Mesendoderm (in vitro differentiated cells): ENCODE results near the gene FLT3LG.

ENCODE experiments used
- DNase-seq: peaks from one replicate; pipeline ENCODE4 v3.0.0; 2013
- H2AK5ac ChIP-seq: 2 replicates; pipeline ENCODE4 v1.6.1; 2013; ENCODE audit warnings: low read length, inconsistent platforms
- H2BK120ac ChIP-seq: 2 replicates; pipeline ENCODE4 v1.6.1; 2013; ENCODE audit warnings: low read depth, mild to moderate bottlenecking, low read length, moderate library complexity, mixed read lengths
- H2BK15ac ChIP-seq: replicated peaks from 2 replicates; pipeline ENCODE4 v1.6.1; 2013; ENCODE audit warnings: low read depth, mild to moderate bottlenecking, moderate library complexity
- H2BK5ac ChIP-seq: 2 replicates; pipeline ENCODE4 v1.6.1; 2013; ENCODE audit warnings: low read length, inconsistent platforms
- H3K18ac ChIP-seq: 2 replicates; pipeline ENCODE4 v1.6.1; 2013; ENCODE audit warnings: mild to moderate bottlenecking, low read length, mixed read lengths
- H3K23ac ChIP-seq: one replicate; pipeline ENCODE4 v1.6.1; 2013; ENCODE audit warnings: low read length
- H3K27ac ChIP-seq: 2 replicates; pipeline ENCODE4 v1.5.1; 2013; ENCODE audit warnings: low read depth, mild to moderate bottlenecking, inconsistent platforms, low read length, moderate library complexity
- H3K27me3 ChIP-seq: 2 replicates; pipeline ENCODE4 v1.6.1; 2013; ENCODE audit warnings: low read length, control low read depth, mild to moderate bottlenecking, inconsistent platforms; ENCODE audit not compliant: insufficient read depth, poor library complexity
- H3K36me3 ChIP-seq: 2 replicates; pipeline ENCODE4 v1.6.1; 2013; ENCODE audit warnings: low read length, inconsistent platforms; ENCODE audit not compliant: control insufficient read depth, insufficient read depth
- H3K4ac ChIP-seq: one replicate; pipeline ENCODE4 v1.6.1; 2013; ENCODE audit warnings: low read depth, mild to moderate bottlenecking, low read length, moderate library complexity
- H3K4me1 ChIP-seq: 2 replicates; pipeline ENCODE4 v1.6.1; 2013; ENCODE audit warnings: low read depth, low read length, inconsistent platforms; ENCODE audit not compliant: control insufficient read depth
- H3K4me2 ChIP-seq: 2 replicates; pipeline ENCODE4 v1.6.1; 2013; ENCODE audit warnings: low read length
- H3K4me3 ChIP-seq: 2 replicates; pipeline ENCODE4 v1.5.1; 2013; ENCODE audit warnings: mild to moderate bottlenecking, low read length
- H3K56ac ChIP-seq: one replicate; pipeline ENCODE4 v1.6.1; 2013; ENCODE audit warnings: low read length
- H3K79me1 ChIP-seq: 2 replicates; pipeline ENCODE4 v1.6.1; 2013; ENCODE audit warnings: low read length, inconsistent platforms
- H3K79me2 ChIP-seq: 2 replicates; pipeline ENCODE4 v1.6.1; 2013; ENCODE audit warnings: mild to moderate bottlenecking, low read length; ENCODE audit not compliant: control insufficient read depth, insufficient read depth
- H3K9ac ChIP-seq: 2 replicates; pipeline ENCODE4 v1.6.1; 2013; ENCODE audit warnings: low read length, inconsistent platforms
- H4K5ac ChIP-seq: one replicate; pipeline ENCODE4 v1.6.1; 2013; ENCODE audit warnings: low read length
- H4K8ac ChIP-seq: one replicate; pipeline ENCODE4 v1.6.1; 2013; ENCODE audit warnings: low read depth, mild to moderate bottlenecking, control low read depth, low read length, moderate library complexity
- WGBS: extraction: QIAGEN DNeasy Blood & Tissue Kit; methylation state at CpG from one replicate; pipeline ENCODE4 v1.1.7; 2013; ENCODE audit warnings: low lambda C conversion rate, missing lambda C conversion rate; ENCODE audit not compliant: insufficient coverage; ENCODE audit errors: extremely low coverage; 5-methylcytosine and 5-hydroxymethylcytosine counted together

Gene FLT3LG

GRCh38 chr19:49438261-49438660 lies 35.8 kb upstream of the FLT3LG start:
- Histone ChIP-seq H2BK120ac (no peak overlapping the region), H3K79me1 (no peaks in the 10 kb centered on the region), H2BK15ac (no peak overlapping the region), H3K4ac (no peak overlapping the region), H3K4me3 (no peak overlapping the region), H3K27ac (no peak overlapping the region), H3K4me2 (no peak overlapping the region), H3K79me2 (no peaks in the 10 kb centered on the region), H4K8ac (no peak overlapping the region), H3K36me3 (no peaks in the 10 kb centered on the region), H3K27me3 (peaks cover 39% of the 10 kb centered on the region), H4K5ac (no peak overlapping the region), H3K4me1 (peaks cover 2% of the 10 kb centered on the region), H3K23ac (no peak overlapping the region), H2BK5ac (no peak overlapping the region), H3K56ac (no peak overlapping the region), H2AK5ac (no peak overlapping the region), H3K9ac (no peak overlapping the region), H3K18ac (no peak overlapping the region)
- DNase-seq = no peak
- WGBS = no CpG with 5 or more reads among the region's 6 CpGs

GRCh38 chr19:49439836-49440235 lies 34.2 kb upstream of the FLT3LG start:
- no peak overlapping the region for H3K4me3 ChIP-seq
- no peaks in the 10 kb centered on the region for H3K36me3 ChIP-seq
- no peak overlapping the region for H4K5ac ChIP-seq
- H2BK5ac ChIP-seq = no peak overlapping the region
- H3K27ac ChIP-seq = no peak overlapping the region
- no CpG with 5 or more reads among the region's 6 CpGs for WGBS
- H3K4me1 ChIP-seq = peaks cover 2% of the 10 kb centered on the region
- H3K23ac ChIP-seq = no peak overlapping the region
- no peak overlapping the region for H2BK15ac ChIP-seq
- H3K79me1 ChIP-seq = no peaks in the 10 kb centered on the region
- no peak overlapping the region for H2AK5ac ChIP-seq
- H4K8ac ChIP-seq = no peak overlapping the region
- no peak overlapping the region for H3K4ac ChIP-seq
- no peak overlapping the region for H3K56ac ChIP-seq
- no peak overlapping the region for H2BK120ac ChIP-seq
- no peak overlapping the region for H3K18ac ChIP-seq
- no peak overlapping the region for H3K4me2 ChIP-seq
- H3K9ac ChIP-seq = no peak overlapping the region
- H3K79me2 ChIP-seq = no peaks in the 10 kb centered on the region
- peaks cover 36% of the 10 kb centered on the region for H3K27me3 ChIP-seq
- DNase-seq = no peak

- no peak overlapping the region for H3K4me2 ChIP-seq
- no peak overlapping the region for H3K4me3 ChIP-seq
- H3K79me1 ChIP-seq = no peaks in the 10 kb centered on the region
- WGBS = no CpG with 5 or more reads among the region's 19 CpGs
- H3K9ac ChIP-seq = no peak overlapping the region
- H3K27me3 ChIP-seq = peaks cover 36% of the 10 kb centered on the region
- H3K23ac ChIP-seq = no peak overlapping the region
- no peak overlapping the region for H4K5ac ChIP-seq
- H3K36me3 ChIP-seq = no peaks in the 10 kb centered on the region
- H3K79me2 ChIP-seq = no peaks in the 10 kb centered on the region
- no peak overlapping the region for H2BK120ac ChIP-seq
- H3K18ac ChIP-seq = no peak overlapping the region
- H3K4me1 ChIP-seq = peaks cover 2% of the 10 kb centered on the region
- no peak overlapping the region for H3K27ac ChIP-seq
- H2BK5ac ChIP-seq = no peak overlapping the region
- no peak overlapping the region for H4K8ac ChIP-seq
- no peak overlapping the region for H3K56ac ChIP-seq
- no peak overlapping the region for H3K4ac ChIP-seq
- H2BK15ac ChIP-seq = no peak overlapping the region
- no peak overlapping the region for H2AK5ac ChIP-seq
- DNase-seq = no peak
These were observed 33.4 kb upstream of the FLT3LG start for GRCh38 chr19:49440439-49441209.

- Histone ChIP-seq H2BK120ac (no peak within 1 kb of the TSS), H3K4me1 (peaks cover 2% of the 10 kb centered on the region), H3K79me1 (no peaks in the 10 kb centered on the region), H3K4me2 (peak within 1 kb of the TSS; percentile 35), H3K36me3 (no peaks in the 10 kb centered on the region), H3K23ac (no peak within 1 kb of the TSS), H3K79me2 (no peaks in the 10 kb centered on the region), H3K27ac (no peak within 1 kb of the TSS), H4K5ac (no peak within 1 kb of the TSS), H3K9ac (no peak within 1 kb of the TSS), H3K18ac (no peak within 1 kb of the TSS), H3K56ac (peak within 1 kb of the TSS; percentile 18), H3K4me3 (no peak within 1 kb of the TSS), H2BK5ac (no peak within 1 kb of the TSS), H2BK15ac (no peak within 1 kb of the TSS), H2AK5ac (no peak within 1 kb of the TSS), H3K4ac (no peak within 1 kb of the TSS), H3K27me3 (peaks cover 36% of the 10 kb centered on the region), H4K8ac (no peak within 1 kb of the TSS)
- peak; percentile 68 for DNase-seq
- no CpG with 5 or more reads among the region's 56 CpGs for WGBS
These were observed 32.6 kb upstream of the FLT3LG start, which contains the start of gene SLC17A7 for GRCh38 chr19:49441210-49441959. Gene SLC17A7 (minus strand): TSS chr19:49441527. CDS start chr19:49441379, 148 bp downstream.

GRCh38 chr19:49441960-49442350 lies 32.1 kb upstream of the FLT3LG start:
- Histone ChIP-seq H3K4ac (no peak overlapping the region), H3K4me3 (no peak overlapping the region), H3K79me1 (no peaks in the 10 kb centered on the region), H3K18ac (no peak overlapping the region), H4K5ac (no peak overlapping the region), H3K23ac (no peak overlapping the region), H4K8ac (no peak overlapping the region), H3K4me1 (peaks cover 2% of the 10 kb centered on the region), H3K36me3 (peaks cover 3% of the 10 kb centered on the region), H3K56ac (no peak overlapping the region), H3K9ac (no peak overlapping the region), H3K79me2 (no peaks in the 10 kb centered on the region), H2AK5ac (no peak overlapping the region), H2BK15ac (no peak overlapping the region), H3K27ac (no peak overlapping the region), H2BK120ac (no peak overlapping the region), H3K27me3 (peaks cover 34% of the 10 kb centered on the region), H3K4me2 (no peak overlapping the region), H2BK5ac (no peak overlapping the region)
- WGBS = no CpG with 5 or more reads among the region's 14 CpGs
- DNase-seq = no peak
